ENCODE data around the gene SERPINA9.

- TF ChIP-seq EZH2 (IDR thresholded peaks at IDR 0.05; ENCODE audit: insufficient read depth, poor library complexity, severe bottlenecking) (no peak), EZH2phosphoT487 (IDR thresholded peaks at IDR 0.05; ENCODE audit: insufficient read depth, low read depth) (no peak)
Observed at GRCh38 chr14:94505206-94505605, 29.2 kb upstream of the SERPINA9 start.

Data from GM23248 (cell line).